Measurements from ENCODE around the gene ANKRD49. TPM values are rescaled to one million over a fixed set of nuclear protein-coding genes. Genes with fewer than 3 reads are reported as not detected.

ANKRD49 gene
- total RNA-seq, 4 donors from 2014 or later: 5.0 to 23.4 (median 18.2) TPM

GRCh38 chr11:94459576-94459975 is 34.2 kb upstream of the ANKRD49 start:
- no peaks in the 10 kb centered on the region for H3K4me1 ChIP-seq
- TF ChIP-seq POLR2AphosphoS5 (IDR thresholded peaks at IDR 0.05) (no peak), POLR2A (IDR thresholded peaks at IDR 0.05) (no peak), EP300 (IDR thresholded peaks at IDR 0.05) (no peak)
- TF ChIP-seq, protein P1, sequence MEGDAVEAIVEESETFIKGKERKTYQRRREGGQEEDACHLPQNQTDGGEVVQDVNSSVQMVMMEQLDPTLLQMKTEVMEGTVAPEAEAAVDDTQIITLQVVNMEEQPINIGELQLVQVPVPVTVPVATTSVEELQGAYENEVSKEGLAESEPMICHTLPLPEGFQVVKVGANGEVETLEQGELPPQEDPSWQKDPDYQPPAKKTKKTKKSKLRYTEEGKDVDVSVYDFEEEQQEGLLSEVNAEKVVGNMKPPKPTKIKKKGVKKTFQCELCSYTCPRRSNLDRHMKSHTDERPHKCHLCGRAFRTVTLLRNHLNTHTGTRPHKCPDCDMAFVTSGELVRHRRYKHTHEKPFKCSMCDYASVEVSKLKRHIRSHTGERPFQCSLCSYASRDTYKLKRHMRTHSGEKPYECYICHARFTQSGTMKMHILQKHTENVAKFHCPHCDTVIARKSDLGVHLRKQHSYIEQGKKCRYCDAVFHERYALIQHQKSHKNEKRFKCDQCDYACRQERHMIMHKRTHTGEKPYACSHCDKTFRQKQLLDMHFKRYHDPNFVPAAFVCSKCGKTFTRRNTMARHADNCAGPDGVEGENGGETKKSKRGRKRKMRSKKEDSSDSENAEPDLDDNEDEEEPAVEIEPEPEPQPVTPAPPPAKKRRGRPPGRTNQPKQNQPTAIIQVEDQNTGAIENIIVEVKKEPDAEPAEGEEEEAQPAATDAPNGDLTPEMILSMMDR (IDR thresholded peaks at IDR 0.05): no peak
- WGBS: 89% methylated on average over 2 of the region's 2 CpGs
- no peak overlapping the region for H3K4me3 ChIP-seq
- H3K27ac ChIP-seq: no peak overlapping the region
- DNase-seq (ENCODE audit: low spot score in 2 of 2): no peak
- no peaks in the 10 kb centered on the region for H3K9me3 ChIP-seq
- H3K27me3 ChIP-seq: no peaks in the 10 kb centered on the region
- peaks cover 42% of the 10 kb centered on the region for H3K36me3 ChIP-seq

- no peaks in the 10 kb centered on the region for H3K9me3 ChIP-seq
- no peak overlapping the region for H3K27ac ChIP-seq
- H3K4me3 ChIP-seq: no peak overlapping the region
- WGBS: 95% methylated on average over 2 of the region's 2 CpGs
- no peak for DNase-seq (ENCODE audit: low spot score in 2 of 2)
- no peaks in the 10 kb centered on the region for H3K4me1 ChIP-seq
- TF ChIP-seq EP300 (IDR thresholded peaks at IDR 0.05): no peak
- no peak for TF ChIP-seq POLR2A (IDR thresholded peaks at IDR 0.05)
- no peak for TF ChIP-seq POLR2AphosphoS5 (IDR thresholded peaks at IDR 0.05)
- TF ChIP-seq, protein P1 (IDR thresholded peaks at IDR 0.05): no peak
- H3K27me3 ChIP-seq: no peaks in the 10 kb centered on the region
- peaks cover 35% of the 10 kb centered on the region for H3K36me3 ChIP-seq
Measured at GRCh38 chr11:94469416-94469815, 24.4 kb upstream of the ANKRD49 start.

GRCh38 chr11:94472916-94473799 is 20.6 kb upstream of the ANKRD49 start:
- no peak for DNase-seq (ENCODE audit: low spot score in 2 of 2)
- Histone ChIP-seq H3K36me3 (peaks cover 21% of the 10 kb centered on the region), H3K27ac (no peak overlapping the region), H3K4me3 (no peak overlapping the region), H3K4me1 (no peaks in the 10 kb centered on the region), H3K9me3 (no peaks in the 10 kb centered on the region), H3K27me3 (no peaks in the 10 kb centered on the region)
- 95% methylated on average over 3 of the region's 3 CpGs for WGBS
- TF ChIP-seq, protein P1 (IDR thresholded peaks at IDR 0.05): no peak
- TF ChIP-seq POLR2A (IDR thresholded peaks at IDR 0.05): no peak
- TF ChIP-seq EP300 (IDR thresholded peaks at IDR 0.05): no peak
- no peak for TF ChIP-seq POLR2AphosphoS5 (IDR thresholded peaks at IDR 0.05)

- H3K4me1 ChIP-seq: no peaks in the 10 kb centered on the region
- H3K27me3 ChIP-seq: no peaks in the 10 kb centered on the region
- 77% methylated on average over 2 of the region's 2 CpGs for WGBS
- H3K4me3 ChIP-seq: no peak overlapping the region
- TF ChIP-seq POLR2A (IDR thresholded peaks at IDR 0.05) (no peak), POLR2AphosphoS5 (IDR thresholded peaks at IDR 0.05) (no peak), EP300 (IDR thresholded peaks at IDR 0.05) (no peak)
- H3K9me3 ChIP-seq: no peaks in the 10 kb centered on the region
- H3K36me3 ChIP-seq: peaks cover 46% of the 10 kb centered on the region
- no peak overlapping the region for H3K27ac ChIP-seq
- DNase-seq (ENCODE audit: low spot score in 2 of 2): no peak
Measured at GRCh38 chr11:94477624-94478023, 16.2 kb upstream of the ANKRD49 start.

- Histone ChIP-seq H3K36me3 (peaks cover 76% of the 10 kb centered on the region), H3K4me3 (no peak overlapping the region)
- TF ChIP-seq POLR2AphosphoS5 (IDR thresholded peaks at IDR 0.05) (no peak), POLR2A (IDR thresholded peaks at IDR 0.05) (no peak), EP300 (IDR thresholded peaks at IDR 0.05) (no peak)
- TF ChIP-seq, protein P1 (IDR thresholded peaks at IDR 0.05): no peak
Measured at GRCh38 chr11:94481342-94481741, 12.4 kb upstream of the ANKRD49 start.

More at GRCh38 chr11:94481342-94481741, 12.4 kb upstream of the ANKRD49 start:
- H3K9me3 ChIP-seq: no peaks in the 10 kb centered on the region
- no peaks in the 10 kb centered on the region for H3K27me3 ChIP-seq
- no peak overlapping the region for H3K27ac ChIP-seq
- H3K4me1 ChIP-seq: no peaks in the 10 kb centered on the region
- no peak for DNase-seq (ENCODE audit: low spot score in 2 of 2)
